GM12873 (cell line): ENCODE data around the gene OAS1.

ENCODE experiments used
- CTCF ChIP-seq: IDR thresholded peaks from 2 replicates; pipeline ENCODE4 v1.5.1; 2012; ENCODE audit warnings: low read depth, mild to moderate bottlenecking, moderate library complexity, low read length, control low read depth; ENCODE audit not compliant: insufficient read depth; ENCODE audit errors: missing control alignments

OAS1 gene

DNA sequence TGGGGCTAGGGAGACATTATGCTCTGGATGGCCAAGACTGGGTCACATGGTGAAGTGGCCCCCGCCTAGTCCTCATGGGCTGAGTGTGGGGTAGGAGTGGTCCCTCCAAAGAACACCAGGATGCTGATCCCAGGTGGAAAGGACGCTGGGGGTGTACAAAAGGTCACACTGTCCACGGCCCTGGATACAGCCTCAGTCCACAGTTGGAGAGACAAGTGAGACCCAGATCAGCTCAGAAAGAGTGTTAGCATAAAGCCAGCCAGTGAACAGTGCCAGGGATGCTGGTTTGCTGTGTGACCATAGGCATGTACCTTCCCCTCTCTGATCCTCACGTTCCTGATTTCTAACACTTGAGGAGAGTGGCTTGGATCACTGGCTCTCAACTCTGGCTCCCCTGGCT is 58.2 kb downstream of the OAS1 start:
- TF ChIP-seq CTCF: no peak

GRCh38 chr12:112965643-112966042 is 58.9 kb downstream of the OAS1 start:
- TF ChIP-seq CTCF: no peak

GRCh38 chr12:112967306-112967705 is 60.5 kb downstream of the OAS1 start:
- TF ChIP-seq CTCF: no peak

DNA sequence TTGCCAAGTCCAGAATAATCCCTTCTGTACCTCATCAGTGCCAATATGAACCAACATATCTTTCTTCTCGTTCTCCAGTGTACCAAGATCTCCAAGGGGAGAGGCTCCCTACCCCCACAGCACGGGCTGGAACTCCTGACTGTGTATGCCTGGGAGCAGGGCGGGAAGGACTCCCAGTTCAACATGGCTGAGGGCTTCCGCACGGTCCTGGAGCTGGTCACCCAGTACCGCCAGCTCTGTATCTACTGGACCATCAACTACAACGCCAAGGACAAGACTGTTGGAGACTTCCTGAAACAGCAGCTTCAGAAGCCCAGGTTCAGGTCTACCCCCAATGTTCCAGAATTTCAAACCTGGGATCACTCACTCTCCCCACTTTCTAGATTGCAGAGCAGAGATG is 61.1 kb downstream of the OAS1 start:
- no peak for TF ChIP-seq CTCF
